NCI-H146 (cell line): Measurements from ENCODE around the gene PLIN3.
"Not testable (repeated sequence)": the region's sequence is repeated elsewhere in the genome, so short reads cannot be mapped to it uniquely, and the experiment has no call there.

Experiments
- DNase-seq: peaks from one replicate; lab custom pipeline; 2025; lab: John Stamatoyannopoulos, UW

PLIN3 gene

DNA sequence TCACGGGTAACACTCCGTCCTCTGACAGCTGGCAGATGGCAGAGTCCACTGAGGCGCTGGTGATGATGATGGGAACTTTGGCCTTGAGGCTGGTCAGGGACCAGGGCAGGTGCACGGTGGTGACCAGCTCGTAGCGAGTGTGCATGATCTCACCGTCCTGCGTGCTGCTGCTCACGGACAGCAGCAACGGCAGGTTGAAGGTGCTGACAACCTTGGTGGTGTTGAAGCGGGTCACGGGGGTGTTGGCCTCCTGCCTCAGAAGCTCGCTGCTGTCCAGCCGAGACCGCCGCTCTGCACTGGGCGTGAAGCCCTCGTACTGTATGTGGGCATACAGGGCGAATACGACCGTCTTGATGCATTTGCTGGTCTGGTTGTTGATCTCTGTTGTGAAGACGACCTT, 23.6 kb upstream of the PLIN3 start:
- DNase-seq: no peak

DNA sequence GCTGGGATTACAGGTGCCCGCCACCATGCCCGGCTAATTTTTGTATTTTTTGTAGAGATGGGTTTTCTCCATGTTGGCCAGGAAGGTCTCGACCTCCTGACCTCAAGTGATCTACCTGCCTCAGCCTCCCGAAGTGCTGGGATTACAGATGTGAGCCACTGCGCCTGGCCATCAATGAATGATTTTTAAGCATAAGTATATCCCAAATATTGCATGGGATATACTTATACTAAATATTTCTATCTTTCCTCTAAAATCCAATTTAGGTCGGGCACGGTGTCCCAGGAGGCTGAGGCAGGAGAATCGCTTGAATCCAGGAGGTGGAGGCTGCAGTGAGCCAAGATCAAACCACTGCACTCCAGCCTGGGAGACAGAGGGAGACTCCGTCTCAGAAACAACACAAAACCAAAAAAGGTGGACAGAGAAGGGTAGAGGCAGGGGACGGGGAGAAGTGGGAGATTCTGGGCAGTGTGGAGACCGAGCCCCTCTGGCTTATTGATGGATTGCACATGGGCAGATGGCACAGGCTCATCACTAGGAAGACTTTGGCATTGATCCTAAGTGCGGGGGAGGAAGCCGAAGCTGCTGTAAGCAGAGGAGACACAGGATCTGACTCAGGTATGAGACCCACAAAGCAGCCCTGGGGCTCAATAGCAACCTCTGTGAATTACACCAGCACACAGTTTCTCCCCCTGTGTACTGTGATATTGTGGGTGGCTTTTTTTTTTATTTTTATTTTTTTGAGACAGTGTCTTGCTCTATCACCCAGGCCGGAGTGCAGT, 21.8 kb upstream of the PLIN3 start:
- DNase-seq: no peak

DNA sequence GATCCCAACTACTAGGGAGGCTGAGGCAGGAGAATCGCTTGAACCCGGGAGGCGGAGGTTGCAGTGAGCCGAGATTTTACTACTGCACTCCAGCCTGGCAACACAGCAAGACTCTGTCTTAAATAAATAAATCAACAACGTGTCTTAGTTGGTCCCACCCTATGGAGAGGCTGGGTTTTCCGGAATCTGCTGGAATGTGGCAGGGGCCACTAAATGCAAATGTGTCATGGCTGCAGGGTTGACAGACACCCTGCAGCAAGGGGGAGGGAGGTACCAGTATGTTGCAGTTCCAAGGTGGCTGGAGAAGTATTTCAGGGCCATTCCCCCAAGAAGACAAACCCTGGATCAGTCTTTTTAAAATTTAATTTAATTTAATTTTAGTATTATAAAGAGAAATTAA, 20.3 kb upstream of the PLIN3 start:
- DNase-seq: not testable (repeated sequence)

DNA sequence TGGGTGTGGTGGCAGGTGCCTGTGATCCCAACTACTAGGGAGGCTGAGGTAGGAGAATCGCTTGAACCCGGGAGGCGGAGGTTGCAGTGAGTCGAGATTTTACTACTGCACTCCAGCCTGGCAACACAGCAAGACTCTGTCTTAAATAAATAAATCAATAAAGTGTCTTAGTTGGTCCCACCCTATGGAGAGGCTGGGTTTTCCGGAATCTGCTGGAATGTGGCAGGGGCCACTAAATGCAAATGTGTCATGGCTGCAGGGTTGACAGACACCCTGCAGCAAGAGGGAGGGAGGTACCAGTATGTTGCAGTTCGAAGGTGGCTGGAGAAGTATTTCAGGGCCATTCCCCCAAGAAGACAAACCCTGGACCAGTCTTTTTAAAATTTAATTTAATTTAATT, 17.5 kb upstream of the PLIN3 start:
- DNase-seq: not testable (repeated sequence)

GRCh38 chr19:4882874-4883273, 15.4 kb upstream of the PLIN3 start:
- DNase-seq: not testable (repeated sequence)

DNA sequence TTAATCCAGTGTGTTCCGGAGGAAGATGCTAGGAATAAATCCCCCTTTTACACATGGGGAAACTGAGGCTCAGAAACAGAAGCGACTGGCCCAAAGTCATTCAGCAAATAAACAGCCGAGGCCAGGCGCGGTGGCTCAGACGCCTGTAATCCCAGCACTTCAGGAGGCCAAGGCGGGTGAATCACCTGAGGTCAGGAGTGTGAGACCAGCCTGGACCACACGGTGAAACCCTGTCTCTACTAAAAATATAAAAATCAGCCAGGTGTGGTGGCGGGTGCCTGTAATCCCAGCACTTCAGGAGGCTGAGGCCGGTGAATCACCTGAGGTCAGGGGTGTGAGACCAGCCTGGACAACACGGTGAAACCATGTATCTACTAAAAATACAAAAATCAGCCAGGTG, 11.6 kb upstream of the PLIN3 start:
- no peak for DNase-seq

GRCh38 chr19:4878491-4878968, 11.1 kb upstream of the PLIN3 start:
- DNase-seq: no peak

GRCh38 chr19:4877753-4878490, 10.5 kb upstream of the PLIN3 start:
- no peak for DNase-seq

DNA sequence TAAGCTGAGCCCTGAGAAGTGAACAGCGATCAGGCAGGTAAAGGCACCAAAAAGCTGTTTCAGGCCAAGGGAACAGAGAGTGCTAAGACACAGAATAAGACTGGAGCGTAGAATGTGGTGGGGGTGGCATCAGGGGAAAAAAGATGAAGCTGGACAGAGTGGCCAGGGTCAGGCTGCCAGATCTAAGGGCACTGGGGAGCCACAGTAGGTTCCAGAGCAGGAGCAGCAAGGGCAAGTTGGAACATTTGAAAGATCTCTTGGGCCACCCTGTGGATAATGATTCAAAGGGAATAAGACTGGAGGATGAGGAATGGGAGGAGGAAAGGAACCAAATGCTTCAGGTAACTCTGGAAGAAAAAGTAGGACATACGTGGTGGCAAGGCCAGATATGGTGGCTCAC, 6.5 kb upstream of the PLIN3 start:
- DNase-seq: no peak

- DNase-seq: no peak
Observed at GRCh38 chr19:4871711-4872110, 4.2 kb upstream of the PLIN3 start.

DNA sequence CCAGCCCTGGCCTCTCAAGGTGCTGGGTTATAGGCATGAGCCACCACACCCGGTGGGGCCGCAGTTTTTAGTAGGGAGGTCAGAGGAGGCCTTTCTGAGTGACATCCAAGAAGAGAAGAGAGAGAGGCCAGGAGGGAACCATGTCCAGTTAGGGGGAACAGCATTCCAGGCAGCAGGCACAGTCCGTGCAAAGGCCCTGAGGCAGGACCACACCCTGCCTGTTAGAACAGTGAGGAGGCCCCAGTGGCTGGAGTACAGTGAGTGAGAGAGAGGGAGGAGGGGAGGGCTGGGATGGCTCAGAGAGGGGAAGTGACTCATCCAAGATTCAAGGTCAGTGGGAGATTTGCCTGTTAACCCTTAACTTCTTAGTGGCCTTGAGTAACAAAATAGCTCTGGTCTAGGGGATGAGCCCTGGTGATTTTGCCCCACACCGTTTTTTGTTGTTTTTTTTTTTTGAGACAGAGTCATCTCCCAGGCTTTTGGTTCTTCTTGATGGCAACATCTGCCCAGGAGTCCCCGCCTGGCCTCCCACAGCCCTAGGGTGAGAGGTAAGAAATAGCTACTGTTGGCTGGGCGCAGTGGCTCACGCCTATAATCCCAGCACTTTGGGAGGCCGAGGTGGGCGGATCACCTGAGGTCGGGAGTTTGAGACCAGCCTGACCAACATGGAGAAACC, 2.7 kb upstream of the PLIN3 start:
- no peak for DNase-seq

- DNase-seq: no peak
Observed at GRCh38 chr19:4868286-4868834, 893 bp upstream of the PLIN3 start.

DNA sequence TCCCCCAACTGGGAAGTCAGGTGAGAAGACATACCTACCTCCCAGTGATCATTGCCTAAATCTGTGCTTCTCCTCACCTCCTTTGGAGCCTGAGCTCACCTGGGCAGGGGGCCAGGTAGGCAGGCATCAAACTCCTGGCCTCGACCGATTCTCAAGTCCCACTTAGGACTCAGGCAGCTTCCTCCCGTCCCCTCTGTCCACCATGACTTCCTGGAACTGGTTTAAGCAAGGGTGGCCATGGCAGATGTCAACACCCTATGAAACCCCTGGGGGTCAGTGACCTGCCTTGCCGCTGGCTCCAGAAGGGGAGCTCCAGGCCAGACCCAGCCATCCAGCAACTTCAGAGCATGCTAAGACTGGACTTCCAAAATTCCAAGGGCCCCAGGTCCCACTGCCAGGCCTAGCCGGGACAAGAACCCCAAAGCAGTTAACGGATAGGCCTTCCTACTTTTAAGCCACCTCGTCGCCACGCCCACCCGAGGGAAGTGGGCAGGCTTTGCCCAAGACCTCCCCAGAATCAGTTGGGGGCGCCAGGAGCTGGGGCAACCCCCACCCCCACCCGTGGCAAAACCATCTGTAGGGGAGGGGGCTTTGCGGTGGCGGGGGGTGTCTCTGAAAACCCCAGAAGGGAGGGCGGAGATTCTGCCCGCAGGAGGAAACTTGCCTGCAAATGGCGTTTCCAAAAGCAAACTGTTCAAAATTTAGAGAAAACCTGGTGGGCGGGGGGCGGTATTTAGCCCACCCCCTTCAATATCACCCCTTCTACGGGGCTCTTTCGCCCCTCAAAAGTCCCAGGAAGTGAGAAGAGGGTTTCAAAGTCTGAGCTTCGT, 657 bp downstream of the PLIN3 start:
- DNase-seq: no peak

- peak; percentile 54 for DNase-seq
Observed at GRCh38 chr19:4861147-4861546, 6.3 kb downstream of the PLIN3 start.

DNA sequence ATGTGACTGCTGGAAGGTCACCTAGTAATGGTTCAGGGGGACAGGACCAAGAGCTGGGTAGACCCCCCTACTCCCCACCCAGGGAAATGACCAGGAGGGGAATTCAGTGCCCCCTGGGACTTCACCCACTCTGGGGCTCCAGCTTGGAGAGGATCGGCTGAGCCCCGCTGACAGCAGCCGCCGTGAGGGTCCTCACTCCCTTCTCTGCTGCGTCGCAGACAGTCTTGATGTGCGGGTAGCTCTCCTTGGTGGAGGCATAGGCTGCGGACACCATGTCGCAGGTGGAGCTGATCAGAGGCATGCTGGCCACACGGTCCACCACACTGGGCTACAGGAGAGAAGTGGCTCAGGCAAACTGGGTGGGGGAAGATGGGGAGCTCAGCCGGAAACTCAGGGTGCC, 7.8 kb downstream of the PLIN3 start:
- no peak for DNase-seq

DNA sequence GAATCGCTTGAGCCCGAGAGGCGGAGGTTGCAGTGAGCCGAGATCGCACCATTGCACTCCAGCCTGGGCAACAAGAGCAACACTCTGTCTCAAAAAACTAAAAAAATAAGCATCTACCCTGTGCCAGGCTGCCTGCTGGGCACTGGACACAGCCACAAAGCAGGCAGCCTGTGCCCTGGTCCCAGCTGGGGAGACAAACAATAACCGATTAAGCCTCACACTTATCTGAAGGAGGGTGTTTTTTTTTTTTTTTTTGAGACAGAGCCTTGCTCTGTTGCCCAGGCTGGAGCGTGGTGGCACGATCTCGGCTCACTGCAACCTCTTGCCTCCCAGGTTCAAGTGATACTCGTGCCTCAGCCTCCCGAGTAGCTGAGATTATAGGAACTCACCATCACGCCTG, 11.0 kb downstream of the PLIN3 start:
- DNase-seq: not testable (repeated sequence)

DNA sequence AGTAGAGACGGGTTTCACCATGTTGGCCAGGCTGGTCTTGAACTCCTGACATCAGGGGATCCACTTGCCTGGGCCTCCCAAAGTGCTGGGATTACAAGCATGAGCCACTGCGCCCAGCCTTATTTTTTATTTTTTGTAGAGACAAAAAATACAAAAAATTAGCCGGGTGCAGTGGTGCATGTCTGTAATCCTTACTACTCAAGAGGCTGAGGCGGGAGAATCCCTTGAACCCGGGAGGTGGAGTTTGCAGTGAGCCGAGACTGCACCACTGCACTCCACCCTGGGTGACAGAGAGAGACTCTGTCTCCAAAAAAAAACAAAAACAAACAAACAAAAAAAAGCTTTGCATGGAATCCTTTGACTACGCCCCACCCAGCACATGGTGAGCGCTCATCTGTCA, 14.0 kb downstream of the PLIN3 start:
- DNase-seq: not testable (repeated sequence)

DNA sequence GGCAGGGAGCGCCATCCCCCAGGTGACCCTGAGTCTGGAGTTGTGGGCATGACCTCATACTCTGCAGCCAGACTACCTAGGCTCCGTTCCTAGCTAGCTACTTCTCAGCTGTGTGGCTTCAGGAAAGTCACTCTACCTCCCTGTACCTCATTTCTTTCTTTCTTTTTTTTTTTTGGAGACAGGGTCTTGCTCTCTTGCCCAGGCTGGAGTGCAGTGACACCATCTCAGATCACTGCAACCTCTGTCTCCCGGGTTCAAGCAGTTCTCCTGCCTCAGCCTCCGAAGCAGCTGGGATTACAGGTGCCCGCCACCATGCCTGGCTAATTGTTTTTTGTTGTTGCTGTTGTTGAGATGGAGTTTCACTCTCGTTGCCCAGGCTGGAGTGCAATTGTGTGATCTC, 15.0 kb downstream of the PLIN3 start:
- DNase-seq: no peak

DNA sequence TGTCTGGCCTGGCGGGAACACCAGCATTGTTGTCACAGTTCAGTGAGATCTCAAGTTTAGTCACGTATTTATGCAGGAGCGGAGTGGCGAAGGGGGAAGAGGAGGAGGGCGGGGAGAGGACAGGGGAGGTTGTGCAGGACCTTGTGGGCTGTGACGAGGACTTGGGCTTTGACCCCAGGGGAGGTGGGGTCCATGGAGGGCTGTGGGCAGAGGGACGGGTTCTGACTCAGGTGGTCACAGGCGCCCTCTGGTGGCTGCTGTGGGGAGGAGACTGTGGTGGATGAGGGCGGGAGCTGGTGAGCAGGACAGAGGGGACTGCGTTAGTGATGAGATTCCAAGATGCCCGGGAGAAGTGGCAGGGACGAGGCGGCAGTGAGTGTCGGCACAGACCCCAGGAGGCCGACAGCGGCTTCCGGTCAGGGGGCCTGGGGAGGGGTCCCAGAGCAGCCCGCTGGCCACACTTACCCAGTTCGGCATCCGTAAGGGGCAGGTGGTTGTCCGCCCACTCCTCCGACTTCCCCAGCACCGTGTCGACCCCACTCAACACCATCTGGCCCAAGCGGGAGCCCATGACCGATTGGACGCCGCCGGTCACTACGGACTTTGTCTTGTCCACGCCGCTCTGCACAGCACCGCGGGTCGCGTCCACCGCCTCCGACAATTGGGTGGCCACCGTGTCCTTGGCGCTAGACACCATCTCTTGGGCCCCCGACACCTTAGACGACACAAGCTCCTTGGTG, 15.7 kb downstream of the PLIN3 start:
- peak; percentile 14 for DNase-seq

GRCh38 chr19:4849019-4849418, 18.4 kb downstream of the PLIN3 start:
- DNase-seq: no peak
